HUDEP-2 (cell line): ENCODE measurements around the gene SV2B.

ENCODE experiments used
- DNase-seq, 76 experiments: peaks; one replicate each; lab custom pipeline; 2025; ENCODE audit not compliant: unreplicated experiment in 76 of 76; lab: John Stamatoyannopoulos, UW

Gene SV2B

GRCh38 chr15:91348752-91349500, 248.9 kb downstream of the SV2B start:
- no peak for DNase-seq
